GM12878 (cell line): ENCODE results near the gene CCDC87. TPM values are rescaled to one million over a fixed set of nuclear protein-coding genes. Genes with fewer than 3 reads are reported as not detected.

Source experiments
- ATAC-seq: fragments of 200-7000 bp; cut with Tn5 transposase; 3 replicates; pipeline ENCODE4 v1.9.1; 2020; ENCODE audit warnings: mild to moderate bottlenecking, moderate library complexity
- BruUV-seq: library from RNA; stranded (reverse); fragments of 400-500 nt; replicated peaks from 2 replicates; lab custom pipeline; 2021; lab: Mats Ljungman, UMichigan
- CTCF ChIA-PET: fragments of 300-600 bp; sonication (Branson Sonifier 250); formaldehyde crosslinking; extraction: SDS; loops from one replicate; lab custom pipeline; 2021; ENCODE audit warnings: inconsistent platforms; lab: Yijun Ruan, JAX
- POLR2A ChIA-PET: fragments of 350-600 bp; formaldehyde crosslinking; extraction: SDS; loops from one replicate; lab custom pipeline; 2021; ENCODE audit warnings: inconsistent platforms; lab: Charles Lee
- RAD21 ChIA-PET: fragments of 300-600 bp; sonication (Branson Sonifier 250); formaldehyde crosslinking; loops from one replicate; lab custom pipeline; 2023; ENCODE audit warnings: antibody characterized with exemption; ENCODE audit not compliant: unreplicated experiment; lab: Charles Lee
- SMC1A ChIA-PET: fragments of 300-600 bp; sonication (Branson Sonifier 250); formaldehyde crosslinking; loops from one replicate; lab custom pipeline; 2023; ENCODE audit not compliant: unreplicated experiment, uncharacterized antibody; lab: Charles Lee
- DNase-seq: peaks from one replicate; pipeline ENCODE4 v3.0.0-alpha.2; 2011; ENCODE audit warnings: low read depth, low spot score
- FAIRE-seq: peaks from 3 replicates; lab custom pipeline; 2011; peaks lifted over from hg19 to GRCh38; lab: Jason Lieb, UNC
- H2AFZ ChIP-seq: 2 replicates; pipeline ENCODE4 v1.6.0; 2011; ENCODE audit warnings: low read depth, low read length, control low read depth; ENCODE audit not compliant: control insufficient read depth
- H3K27ac ChIP-seq: 2 replicates; pipeline ENCODE4 v1.5.1; 2011; ENCODE audit warnings: control low read depth; ENCODE audit not compliant: control insufficient read depth, insufficient read depth
- H3K27me3 ChIP-seq, 2 experiments: replicated peaks in 1 of 2; 2 replicates each; pipeline versions ENCODE4 v1.6.0 to v1.6.1; 2011; ENCODE audit warnings: low read length in 1 of 2; ENCODE audit not compliant: control insufficient read depth in 2 of 2, insufficient read depth in 2 of 2
- H3K36me3 ChIP-seq, 2 experiments: 2 replicates each; pipeline ENCODE4 v1.5.1; 2011; ENCODE audit warnings: low read length in 1 of 2; ENCODE audit not compliant: control insufficient read depth in 2 of 2, insufficient read depth in 2 of 2
- H3K4me1 ChIP-seq: 2 replicates; pipeline ENCODE4 v1.6.1; 2011; ENCODE audit warnings: mild to moderate bottlenecking, low read length, moderate library complexity, mixed read lengths; ENCODE audit not compliant: control insufficient read depth, insufficient read depth
- H3K4me2 ChIP-seq: 2 replicates; pipeline ENCODE4 v1.6.0; 2011; ENCODE audit warnings: control low read depth; ENCODE audit not compliant: control insufficient read depth, insufficient read depth
- H3K4me3 ChIP-seq: fragments of 200-600 bp; sonication (generic); 2 replicates; pipeline ENCODE4 v1.5.1; 2016
- H3K79me2 ChIP-seq: 2 replicates; pipeline ENCODE4 v1.6.0; 2011; ENCODE audit warnings: low read length; ENCODE audit not compliant: control insufficient read depth, insufficient read depth
- H3K9ac ChIP-seq: 2 replicates; pipeline ENCODE4 v1.8.0; 2011; ENCODE audit warnings: low read length, control low read depth, mixed read lengths; ENCODE audit not compliant: control insufficient read depth, insufficient read depth
- H3K9me3 ChIP-seq: replicated peaks from 3 replicates; pipeline ENCODE4 v1.5.1; 2011; ENCODE audit warnings: mild to moderate bottlenecking, low read length; ENCODE audit not compliant: control insufficient read depth, insufficient read depth
- H4K20me1 ChIP-seq: 2 replicates; pipeline ENCODE4 v1.6.0; 2011; ENCODE audit not compliant: control insufficient read depth, insufficient read depth
- CHD1 ChIP-seq: IDR thresholded peaks from 2 replicates; pipeline ENCODE4 v1.6.1; 2012; ENCODE audit warnings: low read depth, low read length, improper control_type of control experiment
- CREM ChIP-seq: IDR thresholded peaks from 2 replicates; pipeline ENCODE4 v1.6.1; 2014; ENCODE audit warnings: antibody characterized with exemption, low read depth
- KLF5 ChIP-seq: fragments of 450-650 bp; IDR thresholded peaks from 2 replicates; pipeline ENCODE4 v1.6.1; 2014; ENCODE audit warnings: mild to moderate bottlenecking; ENCODE audit not compliant: partially characterized antibody
- LARP7 ChIP-seq: fragments of 450-650 bp; IDR thresholded peaks from 2 replicates; pipeline ENCODE4 v1.6.1; 2017; ENCODE audit warnings: mild to moderate bottlenecking
- NR2C2 ChIP-seq: IDR thresholded peaks from 2 replicates; pipeline ENCODE4 v1.6.1; 2011; ENCODE audit warnings: borderline replicate concordance, low read depth; ENCODE audit not compliant: control insufficient read depth, insufficient read length
- NR2F1 ChIP-seq: fragments of 450-650 bp; conservative IDR thresholded peaks from 2 replicates; pipeline ENCODE4 v1.6.1; 2017; ENCODE audit warnings: mild to moderate bottlenecking
- SREBF1 ChIP-seq: IDR thresholded peaks from 2 replicates; pipeline ENCODE4 v1.6.1; 2012; ENCODE audit warnings: mild to moderate bottlenecking, low read length
- TCF12 ChIP-seq: IDR thresholded peaks from 2 replicates; pipeline ENCODE4 v1.6.1; 2011; ENCODE audit warnings: low read depth, mild to moderate bottlenecking, low read length
- ZNF24 ChIP-seq: fragments of 450-650 bp; IDR thresholded peaks from 2 replicates; pipeline ENCODE4 v1.6.1; 2017; ENCODE audit warnings: antibody characterized with exemption, mild to moderate bottlenecking
- WGBS: methylation state at CpG from one replicate; pipeline ENCODE4 v1.1.6; 2016; ENCODE audit warnings: low lambda C conversion rate; ENCODE audit not compliant: insufficient replicate concordance, insufficient coverage; ENCODE audit errors: missing lambda C conversion rate; 5-methylcytosine and 5-hydroxymethylcytosine counted together
- in situ Hi-C: fragments of 300-500 bp; cut with MboI; formaldehyde crosslinking; loops from 9 replicates; pipeline ENCODE4 v1.14.3; 2018; ENCODE audit warnings: mixed read lengths
- intact Hi-C: fragments of 100-400 bp; cut with micrococcal nuclease; formaldehyde crosslinking; loops from one replicate; pipeline ENCODE4 v1.14.2; 2022; ENCODE audit not compliant: unreplicated experiment
- polyA plus RNA-seq, 11 experiments: library from polyadenylated mRNA; depleted of rRNA in 4 of 11; unstranded in 6 of 11; stranded (reverse) in 5 of 11; fragments of >200 nt; fragmentation: Nextera tagmentation in 4 of 11; fragmentation: Illumina TruSeq in 1 of 11; extraction: Ambion mirVana in 4 of 11; extraction: Trizol in 1 of 11; gene quantifications; 1 replicate in 1 of 11; 2 replicates in 10 of 11; pipeline versions ENCODE4 v1.2.1 to v1.2.3, GENCODE V29; 2011 to 2016; ENCODE audit warnings: inconsistent platforms in 2 of 11, missing spikeins in 2 of 11, low read depth in 1 of 11
- total RNA-seq, 4 experiments: library from RNA; depleted of rRNA in 3 of 4; stranded (reverse); fragments of >200 nt in 3 of 4; fragmentation: Illumina TruSeq in 1 of 4; extraction: Trizol in 1 of 4; gene quantifications; 2 replicates each; pipeline versions ENCODE4 v1.2.1 to v1.2.3, GENCODE V29; 2013 to 2021
- TF ChIP-seq, protein P1 (sequence below): IDR thresholded peaks from 2 replicates; pipeline ENCODE4 v1.6.1; 2012; ENCODE audit warnings: low read depth, low read length, improper control_type of control experiment

Gene CCDC87
- total and polyA plus RNA-seq, 10 of the 15 experiments (the other 5 are each of a cell fraction or from before 2014, with no cell fraction given) = 0.02 to 0.17 (median 0.09) TPM; not detected in 3

- TF ChIP-seq CREM (no peak), NR2F1 (no peak), TCF12 (no peak)
- TF ChIP-seq, protein P1, sequence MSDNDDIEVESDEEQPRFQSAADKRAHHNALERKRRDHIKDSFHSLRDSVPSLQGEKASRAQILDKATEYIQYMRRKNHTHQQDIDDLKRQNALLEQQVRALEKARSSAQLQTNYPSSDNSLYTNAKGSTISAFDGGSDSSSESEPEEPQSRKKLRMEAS = no peak
These were observed 32.8 kb downstream of the CCDC87 start (continued) for GRCh38 chr11:66559866-66560676.

DNA sequence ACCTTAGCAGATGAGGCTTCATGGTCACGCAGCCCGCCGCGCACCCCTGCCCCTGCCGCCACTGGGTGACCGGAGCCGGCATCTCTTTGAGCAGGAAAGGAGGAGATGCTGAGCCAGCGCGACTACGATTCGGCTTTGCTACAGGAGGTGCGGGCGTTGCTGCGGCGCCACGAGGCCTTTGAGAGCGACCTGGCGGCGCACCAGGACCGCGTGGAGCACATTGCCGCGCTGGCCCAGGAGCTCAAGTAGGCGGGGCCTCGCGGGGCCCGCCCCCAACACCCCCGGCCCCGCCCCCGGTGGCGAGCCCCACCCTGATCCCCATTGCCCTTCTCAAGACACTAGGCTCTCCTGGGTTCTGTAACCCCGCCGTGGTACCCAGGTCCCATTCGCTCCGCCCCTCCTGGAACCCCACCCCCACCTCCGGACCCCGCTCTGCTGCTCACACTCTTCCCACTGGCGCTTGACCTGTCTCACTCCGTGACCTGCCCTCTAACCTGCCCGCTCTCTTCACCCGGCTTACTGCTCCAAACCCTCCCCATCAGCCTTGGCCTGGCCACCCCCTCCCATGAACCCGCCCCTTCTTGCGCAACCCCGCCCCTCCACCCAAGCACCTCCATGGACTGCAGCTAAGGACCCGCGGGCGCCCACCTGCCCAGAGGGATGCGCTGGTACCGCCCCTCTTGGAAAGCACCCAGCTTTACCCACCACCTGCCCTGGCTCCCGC, 33.6 kb downstream of the CCDC87 start:
- POLR2A ChIA-PET = no interaction called here
- no peak overlapping the region for H3K9ac ChIP-seq
- no peaks in the 10 kb centered on the region for H3K4me1 ChIP-seq
- intact Hi-C loops (no loop called here), in situ Hi-C loops (no loop called here)
- no peaks in the 10 kb centered on the region for H3K36me3 ChIP-seq
- H3K4me3 ChIP-seq = no peak overlapping the region
- DNase-seq = no peak
- no peak overlapping the region for H3K4me2 ChIP-seq
- H3K9me3 ChIP-seq = no peaks in the 10 kb centered on the region
- TF ChIP-seq CHD1 = no peak
- TF ChIP-seq KLF5 = no peak
- TF ChIP-seq SREBF1 = no peak
- TF ChIP-seq ZNF24 = no peak
- no peak for TF ChIP-seq LARP7
- no peak for TF ChIP-seq NR2C2
- TF ChIP-seq, all 136 proteins: peak for 0
- ChIA-PET CTCF (no interaction called here), SMC1A (interaction anchor here (1.3 kb wide), 1 partner anchor 14 kb away, joined by 3 read pairs; the partner anchor contains the start of gene ZDHHC24), RAD21 (no interaction called here)
- 62% methylated on average over 37 of the region's 50 CpGs for WGBS
- ATAC-seq (no peak), FAIRE-seq (no peak)
- no TSS peak for BruUV-seq
- H2AFZ ChIP-seq = no peak overlapping the region
- H3K79me2 ChIP-seq = no peaks in the 10 kb centered on the region
- H3K27me3 ChIP-seq = no peaks in the 10 kb centered on the region
- no peaks in the 10 kb centered on the region for H4K20me1 ChIP-seq
- H3K27ac ChIP-seq = no peak overlapping the region
